Panc1 (cell line): ENCODE measurements around the gene ACSS1. TPM values are rescaled to one million over a fixed set of nuclear protein-coding genes. Genes with fewer than 3 reads are reported as not detected.

Experiments used
- ATAC-seq: fragments of 200-7000 bp; cut with Tn5 transposase; 2 replicates; pipeline ENCODE4 v1.9.1; 2020; ENCODE audit warnings: mild to moderate bottlenecking, moderate library complexity
- BruUV-seq: library from RNA; stranded (reverse); fragments of 400-500 nt; replicated peaks from 2 replicates; lab custom pipeline; 2021; lab: Mats Ljungman, UMichigan
- CTCF ChIA-PET: fragments of 300-600 bp; sonication (Branson Sonifier 250); formaldehyde crosslinking; loops from one replicate; lab custom pipeline; 2022; ENCODE audit warnings: antibody characterized with exemption; lab: Charles Lee
- POLR2A ChIA-PET: fragments of 300-600 bp; sonication (Branson Sonifier 250); formaldehyde crosslinking; loops from one replicate; lab custom pipeline; 2022; ENCODE audit warnings: antibody characterized with exemption; lab: Charles Lee
- DNase-seq: peaks from one replicate; pipeline ENCODE4 v3.0.0-alpha.2; 2010; ENCODE audit warnings: low read depth, low spot score
- H3K27ac ChIP-seq: 2 replicates; pipeline ENCODE4 v1.5.1; 2011; ENCODE audit warnings: mild to moderate bottlenecking, low read length, inconsistent platforms
- H3K27me3 ChIP-seq: fragments of 200-500 bp; sonication (Bioruptor generic); 2 replicates; pipeline ENCODE4 v1.6.0; 2014; ENCODE audit warnings: low read length, inconsistent platforms; ENCODE audit not compliant: control insufficient read depth, insufficient read depth
- H3K36me3 ChIP-seq: fragments of 200-500 bp; sonication (Bioruptor generic); 2 replicates; pipeline ENCODE4 v1.5.1; 2014; ENCODE audit warnings: inconsistent platforms, mild to moderate bottlenecking, low read length, moderate library complexity; ENCODE audit not compliant: control insufficient read depth, insufficient read depth
- H3K4me1 ChIP-seq: 2 replicates; pipeline ENCODE4 v1.5.1; 2011; ENCODE audit warnings: inconsistent platforms, mild to moderate bottlenecking, low read length, moderate library complexity; ENCODE audit not compliant: control insufficient read depth, insufficient read depth
- H3K4me3 ChIP-seq, 2 experiments: 2 replicates each; pipeline ENCODE4 v1.5.1; 2011 to 2012; ENCODE audit warnings: low read depth in 2 of 2, low read length in 2 of 2, mild to moderate bottlenecking in 2 of 2, inconsistent platforms in 1 of 2, moderate library complexity in 1 of 2
- H3K9me3 ChIP-seq: fragments of 200-500 bp; sonication (Bioruptor generic); 2 replicates; pipeline ENCODE4 v1.5.1; 2014; ENCODE audit warnings: low read depth, mild to moderate bottlenecking, inconsistent platforms, low read length, moderate library complexity; ENCODE audit not compliant: control insufficient read depth, insufficient read depth
- CTCF ChIP-seq: fragments of 450-650 bp; IDR thresholded peaks from 2 replicates; pipeline ENCODE4 v1.5.1; 2017; ENCODE audit warnings: mild to moderate bottlenecking
- POLR2AphosphoS5 ChIP-seq: IDR thresholded peaks from 2 replicates; pipeline ENCODE4 v1.6.1; 2012; ENCODE audit warnings: mild to moderate bottlenecking, low read depth, low read length, moderate library complexity
- REST ChIP-seq, 2 experiments: IDR thresholded peaks; 2 replicates each; pipeline ENCODE4 v1.6.1; 2011 to 2012; ENCODE audit warnings: low read depth in 2 of 2, control low read depth in 1 of 2, low read length in 1 of 2, mild to moderate bottlenecking in 1 of 2, moderate library complexity in 1 of 2; ENCODE audit not compliant: insufficient read depth in 1 of 2
- SIN3A ChIP-seq: IDR thresholded peaks from 2 replicates; pipeline ENCODE4 v1.6.1; 2012; ENCODE audit warnings: low read depth, mild to moderate bottlenecking, low read length, moderate library complexity, borderline replicate concordance; ENCODE audit not compliant: insufficient read depth
- TCF7L2 ChIP-seq: IDR thresholded peaks from 2 replicates; pipeline ENCODE4 v1.6.1; 2011; ENCODE audit warnings: mild to moderate bottlenecking, low read depth, low read length, inconsistent platforms
- in situ Hi-C: cut with HindIII; loops from 2 replicates; pipeline ENCODE4 v1.10.0; 2016; ENCODE audit warnings: low sequenced_read_pairs, low pct_unique_long_range_greater_than_20kb
- intact Hi-C: fragments of 100-400 bp; cut with micrococcal nuclease; formaldehyde crosslinking; loops from one replicate; pipeline ENCODE4 v1.10.0; 2022; ENCODE audit not compliant: unreplicated experiment
- total RNA-seq: library from RNA; stranded (reverse); gene quantifications from one replicate; pipeline ENCODE4 v1.2.1, GENCODE V29; 2021; ENCODE audit not compliant: unreplicated experiment

The ACSS1 gene
- total RNA-seq, 1 experiment from 2014 or later = 32.2 TPM

- TF ChIP-seq CTCF (peak; percentile 85), REST (IDR thresholded peaks at IDR 0.05; ENCODE audit: insufficient read depth in 1 of 2, low read depth in 2 of 2, low read length in 1 of 2) (no peak)
- ChIA-PET CTCF (interaction anchor here (1.2 to 1.4 kb wide), 2 partner anchors 32 to 72 kb away, joined by 3 to 5 read pairs; no protein-coding TSS in a partner anchor), POLR2A (no interaction called here)
- DNase-seq = peak; percentile 61
- peaks cover 13% of the 10 kb centered on the region for H3K4me1 ChIP-seq
- no peaks in the 10 kb centered on the region for H3K9me3 ChIP-seq
- H3K27me3 ChIP-seq = no peaks in the 10 kb centered on the region
- no peaks in the 10 kb centered on the region for H3K36me3 ChIP-seq
- BruUV-seq = no TSS peak
- in situ Hi-C loops = no loop called here
- H3K27ac ChIP-seq = peak overlapping the region; percentile 68
- ATAC-seq = peak; percentile 90
- intact Hi-C loops = loop anchor here (1.0 kb wide), 1 partner anchor 70 kb away; no protein-coding TSS in a partner anchor
- H3K4me3 ChIP-seq = 0 out of 4 replicates have a peak overlapping the region, but pooled peaks of 1 of the 2 experiments have one; percentile 7
Measured at GRCh38 chr20:25065625-25066338, 7.8 kb upstream of the ACSS1 start.

- POLR2A ChIA-PET = no interaction called here
Measured at GRCh38 chr20:25065072-25065624, 7.2 kb upstream of the ACSS1 start.

More at GRCh38 chr20:25065072-25065624, 7.2 kb upstream of the ACSS1 start:
- in situ Hi-C loops (no loop called here), intact Hi-C loops (loop anchor here (1.0 kb wide), 1 partner anchor 70 kb away; no protein-coding TSS in a partner anchor)
- no peaks in the 10 kb centered on the region for H3K9me3 ChIP-seq
- DNase-seq = no peak
- no peak overlapping the region for H3K4me3 ChIP-seq
- H3K4me1 ChIP-seq = peaks cover 13% of the 10 kb centered on the region
- no TSS peak for BruUV-seq
- CTCF ChIA-PET = interaction anchor here (1.2 to 1.4 kb wide), 2 partner anchors 31 to 71 kb away, joined by 3 to 5 read pairs; no protein-coding TSS in a partner anchor
- H3K27ac ChIP-seq = peak overlapping the region; percentile 50; the same call in 1 of the 2 replicates
- no peaks in the 10 kb centered on the region for H3K36me3 ChIP-seq
- no peaks in the 10 kb centered on the region for H3K27me3 ChIP-seq
- peak; percentile 33; the same call in 1 of the 2 replicates for ATAC-seq
- TF ChIP-seq REST (IDR thresholded peaks at IDR 0.05; ENCODE audit: insufficient read depth in 1 of 2, low read depth in 2 of 2, low read length in 1 of 2) (no peak), CTCF (no peak), SIN3A (no peak), TCF7L2 (no peak), POLR2AphosphoS5 (no peak)
